IPS-18c (cell line): ENCODE results near the gene DNAJC30.
"Not testable (repeated sequence)": the region's sequence is repeated elsewhere in the genome, so short reads cannot be mapped to it uniquely, and the experiment has no call there.

Source experiments
- H3K4me3 ChIP-seq: 2 replicates; pipeline ENCODE4 v1.7.0; 2013; ENCODE audit warnings: low read depth, mild to moderate bottlenecking, low read length, moderate library complexity; ENCODE audit not compliant: insufficient read depth
- H3K9me3 ChIP-seq: one replicate; pipeline ENCODE4 v1.6.1; 2013; ENCODE audit warnings: mild to moderate bottlenecking, low read length, moderate library complexity; ENCODE audit not compliant: control insufficient read depth, insufficient read depth

Gene DNAJC30

DNA sequence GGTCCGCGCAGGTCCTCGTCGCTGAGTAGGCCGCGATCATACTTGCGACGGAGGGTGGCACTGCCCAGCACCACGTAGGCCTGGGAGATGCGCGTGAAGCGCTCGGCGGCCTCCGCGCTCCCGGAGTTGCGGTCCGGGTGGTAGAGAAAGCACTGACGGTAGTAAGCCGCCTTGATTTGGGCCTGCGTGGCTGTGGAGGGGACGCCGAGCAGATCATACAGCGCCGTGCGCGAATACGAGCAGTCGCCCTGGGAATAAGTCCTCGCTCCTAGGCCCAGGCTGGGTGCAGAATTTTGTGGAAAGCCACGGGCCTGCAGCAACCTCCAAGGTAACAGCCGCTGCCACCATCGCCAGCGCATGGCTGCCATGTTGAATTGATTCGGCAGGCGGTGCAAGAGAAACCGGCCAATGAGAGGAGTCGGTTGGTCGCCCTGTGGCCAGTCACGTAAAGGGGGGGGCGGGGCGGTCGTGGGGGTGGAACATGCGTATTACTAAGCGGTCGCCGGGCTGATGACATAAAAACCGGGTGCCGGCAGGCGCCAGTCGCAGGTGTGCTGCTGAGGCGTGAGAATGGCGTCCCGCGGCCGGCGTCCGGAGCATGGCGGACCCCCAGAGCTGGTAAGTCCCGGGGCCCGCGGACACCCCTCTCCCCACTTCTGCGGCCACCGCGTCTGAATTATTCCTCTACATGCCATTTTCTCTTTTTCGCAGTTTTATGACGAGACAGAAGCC lies at the start of gene DNAJC30, which contains the start of gene BUD23:
DNAJC30 (minus strand) TSS at position 398 of the 732 bp plus-strand sequence; CDS start at position 368, 30 bp downstream.
BUD23 (plus strand) TSS at position 542 of the 732 bp plus-strand sequence; CDS start at position 571, 29 bp downstream.
- H3K4me3 ChIP-seq: peak within 1 kb of the TSS; percentile 95
- H3K9me3 ChIP-seq: no peaks in the 10 kb centered on the region

DNA sequence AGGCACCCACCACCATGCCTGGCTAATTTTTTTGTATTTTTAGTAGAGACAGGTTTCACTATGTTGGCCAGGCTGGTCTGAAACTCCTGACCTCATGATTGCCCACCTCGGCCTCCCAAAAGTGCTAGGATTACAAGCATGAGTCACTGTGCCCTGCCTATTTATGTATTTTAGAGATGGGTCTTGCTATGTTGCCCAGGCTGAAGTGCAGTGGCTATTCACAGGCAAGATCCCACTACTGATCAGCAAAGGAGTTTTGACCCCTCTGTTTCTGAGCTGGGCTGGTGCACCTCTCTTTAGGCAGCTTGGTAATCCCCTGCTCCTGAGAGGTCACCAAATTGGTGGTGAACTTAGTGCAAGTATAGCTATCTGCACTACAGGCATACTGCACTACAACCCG lies 49.1 kb upstream of the DNAJC30 start:
- Histone ChIP-seq H3K9me3 (no peaks in the 10 kb centered on the region), H3K4me3 (no peak overlapping the region)

GRCh38 chr7:73730485-73730884 lies 47.2 kb upstream of the DNAJC30 start:
- no peaks in the 10 kb centered on the region for H3K9me3 ChIP-seq
- no peak overlapping the region for H3K4me3 ChIP-seq

- Histone ChIP-seq H3K4me3 (no peak overlapping the region), H3K9me3 (no peaks in the 10 kb centered on the region)
These were observed 45.3 kb upstream of the DNAJC30 start for GRCh38 chr7:73728551-73728950.

DNA sequence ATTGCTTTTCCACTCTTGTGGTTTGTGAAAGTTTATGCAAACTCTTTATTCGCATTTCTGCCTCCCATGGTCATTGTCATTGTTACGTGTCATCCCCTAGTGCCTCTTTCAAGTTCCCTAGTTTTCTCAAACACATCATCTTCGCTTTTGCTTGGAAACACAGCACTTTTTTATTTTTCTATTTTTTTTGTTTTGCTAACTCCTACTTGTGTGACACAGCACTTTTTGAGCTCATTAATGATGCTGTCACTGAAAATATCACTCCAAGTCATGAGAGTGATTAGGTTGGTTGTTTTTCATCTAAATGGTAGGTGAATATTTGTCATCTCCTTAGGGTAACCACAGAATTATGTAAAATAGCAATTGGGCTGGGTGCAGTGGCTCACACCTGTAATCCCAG lies 44.7 kb upstream of the DNAJC30 start:
- Histone ChIP-seq H3K4me3 (no peak overlapping the region), H3K9me3 (no peaks in the 10 kb centered on the region)

- H3K9me3 ChIP-seq: no peaks in the 10 kb centered on the region
- no peak overlapping the region for H3K4me3 ChIP-seq
These were observed 42.8 kb upstream of the DNAJC30 start for GRCh38 chr7:73726083-73726466.

GRCh38 chr7:73723813-73724212 lies 40.6 kb upstream of the DNAJC30 start:
- Histone ChIP-seq H3K9me3 (no peaks in the 10 kb centered on the region), H3K4me3 (no peak overlapping the region)

DNA sequence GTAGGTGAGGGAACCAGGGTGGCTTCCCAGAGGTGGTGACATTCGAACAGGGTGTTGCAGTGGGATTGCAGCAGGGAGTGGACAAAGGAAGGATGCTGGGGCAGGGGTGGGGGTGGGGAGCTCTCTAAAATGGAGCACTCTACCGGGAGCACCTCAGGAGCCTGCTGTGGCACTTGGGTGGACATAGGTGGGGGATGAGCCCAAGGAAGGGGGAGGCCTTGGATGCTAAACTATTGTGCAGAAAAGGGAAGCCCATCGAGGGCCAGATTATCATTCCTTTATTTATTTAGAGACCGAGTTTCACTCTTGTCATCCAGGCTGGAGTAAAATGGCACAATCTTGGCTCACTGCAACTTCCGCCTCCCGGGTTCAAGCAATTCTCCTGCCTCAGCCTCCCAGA lies 39.5 kb upstream of the DNAJC30 start:
- Histone ChIP-seq H3K4me3 (no peak overlapping the region), H3K9me3 (no peaks in the 10 kb centered on the region)

- not testable (repeated sequence) for H3K4me3 ChIP-seq, H3K9me3 ChIP-seq
These were observed 38.9 kb upstream of the DNAJC30 start for GRCh38 chr7:73722182-73722581.

GRCh38 chr7:73721377-73721817 lies 38.1 kb upstream of the DNAJC30 start:
- no peaks in the 10 kb centered on the region for H3K9me3 ChIP-seq
- no peak overlapping the region for H3K4me3 ChIP-seq

DNA sequence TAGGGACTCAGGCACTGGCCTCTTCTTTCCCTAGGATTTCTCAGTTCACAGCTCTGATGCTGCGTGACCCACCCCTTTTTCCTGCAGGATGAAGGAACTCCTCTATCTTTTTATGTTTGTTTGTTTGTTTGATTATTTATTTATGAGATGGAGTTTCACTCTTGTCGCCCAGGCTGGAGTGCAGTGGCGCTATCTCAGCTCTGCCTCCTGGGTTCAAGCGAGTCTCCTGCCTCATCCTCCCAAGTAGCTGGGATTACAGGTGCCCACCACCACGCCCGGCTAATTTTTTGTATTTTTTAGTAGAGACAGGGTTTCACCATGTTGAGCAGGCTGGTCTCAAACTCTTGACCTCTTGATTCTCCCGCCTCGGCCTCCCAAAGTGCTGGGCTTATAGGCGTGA lies 37.2 kb upstream of the DNAJC30 start:
- not testable (repeated sequence) for H3K4me3 ChIP-seq, H3K9me3 ChIP-seq

GRCh38 chr7:73719806-73720169 lies 36.5 kb upstream of the DNAJC30 start:
- peak overlapping the region; percentile 38; the same call in 1 of the 2 replicates for H3K4me3 ChIP-seq
- H3K9me3 ChIP-seq: no peaks in the 10 kb centered on the region

GRCh38 chr7:73718905-73719805 lies 35.9 kb upstream of the DNAJC30 start, which contains the start of gene STX1A:
Gene STX1A, minus strand, starts transcription at chr7:73719669. Its CDS starts 38 bp downstream, at chr7:73719631.
- Histone ChIP-seq H3K9me3 (no peaks in the 10 kb centered on the region), H3K4me3 (peak within 1 kb of the TSS; percentile 86)

DNA sequence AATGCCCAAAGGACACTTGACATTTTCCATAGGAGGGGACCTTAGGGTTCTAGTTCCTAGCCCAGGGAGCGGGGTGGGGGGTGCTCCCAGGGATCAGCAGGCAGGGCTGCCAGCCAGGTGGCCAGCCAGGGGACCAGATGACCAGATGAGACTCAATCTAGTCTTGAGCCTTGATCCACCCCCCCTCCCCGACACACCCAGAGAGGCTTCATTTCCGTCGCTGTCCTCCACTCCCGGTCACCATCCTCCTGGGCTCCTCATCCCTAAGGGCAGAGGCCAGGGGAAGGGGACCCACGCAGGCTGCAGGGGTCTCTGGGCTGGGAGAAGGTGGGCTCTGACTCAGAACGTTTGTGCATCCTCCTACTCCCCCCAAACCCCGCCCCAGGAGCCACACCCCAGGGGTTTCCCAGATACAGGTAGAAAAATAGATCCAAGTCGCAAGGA lies 35.2 kb upstream of the DNAJC30 start:
- Histone ChIP-seq H3K4me3 (peak overlapping the region; percentile 86), H3K9me3 (no peaks in the 10 kb centered on the region)

GRCh38 chr7:73717991-73718405 lies 34.7 kb upstream of the DNAJC30 start:
- Histone ChIP-seq H3K4me3 (no peak overlapping the region), H3K9me3 (no peaks in the 10 kb centered on the region)

- Histone ChIP-seq H3K4me3 (no peak overlapping the region), H3K9me3 (no peaks in the 10 kb centered on the region)
These were observed 34.0 kb upstream of the DNAJC30 start for GRCh38 chr7:73717025-73717807.

- Histone ChIP-seq H3K4me3 (no peak overlapping the region), H3K9me3 (no peaks in the 10 kb centered on the region)
These were observed 33.2 kb upstream of the DNAJC30 start for GRCh38 chr7:73716318-73716890.
